Coronary artery (tissue), 2 donors: ENCODE data around the gene CEMP1.
A peak's percentile ranks its signal among the peaks of the same experiment; 100 is the strongest.
"Not testable (repeated sequence)": the region's sequence is repeated elsewhere in the genome, so short reads cannot be mapped to it uniquely, and the experiment has no call there.

Experiments
- DNase-seq: peaks from one replicate; pipeline ENCODE4 v3.0.0-alpha.2; 2017; ENCODE audit warnings: low spot score
- H3K27ac ChIP-seq, 2 donors: fragments of 200-600 bp; sonication (generic); one replicate each; pipeline ENCODE4 v1.5.1; 2016 to 2019
- H3K4me3 ChIP-seq: fragments of 200-600 bp; sonication (generic); 2 replicates; pipeline ENCODE4 v1.5.1; 2016; ENCODE audit warnings: mild to moderate bottlenecking, moderate library complexity
- CTCF ChIP-seq: fragments of 200-600 bp; sonication (generic); IDR thresholded peaks from one replicate; pipeline ENCODE4 v1.5.1; 2019; ENCODE audit warnings: antibody characterized with exemption

The CEMP1 gene

GRCh38 chr16:2531371-2531695 is at the start of gene CEMP1:
TSS of gene CEMP1 (minus strand) at chr16:2531408. CDS start at chr16:2531073, 335 bp downstream.
- no peak for DNase-seq
- no peak for TF ChIP-seq CTCF
- peak within 1 kb of the TSS; percentile 88 for H3K4me3 ChIP-seq
- peak within 1 kb of the TSS; percentile 96 to 99 for H3K27ac ChIP-seq

GRCh38 chr16:2580818-2581217 is 49.6 kb upstream of the CEMP1 start:
- DNase-seq, H3K27ac ChIP-seq, H3K4me3 ChIP-seq: not testable (repeated sequence)

GRCh38 chr16:2580143-2580542 is 48.9 kb upstream of the CEMP1 start:
- DNase-seq, H3K4me3 ChIP-seq, H3K27ac ChIP-seq: not testable (repeated sequence)

- H3K27ac ChIP-seq, H3K4me3 ChIP-seq, DNase-seq: not testable (repeated sequence)
These were observed 47.7 kb upstream of the CEMP1 start for GRCh38 chr16:2578905-2579304.

- H3K27ac ChIP-seq, H3K4me3 ChIP-seq: not testable (repeated sequence)
These were observed 45.8 kb upstream of the CEMP1 start for GRCh38 chr16:2577044-2577443.

GRCh38 chr16:2575839-2576238 is 44.6 kb upstream of the CEMP1 start:
- not testable (repeated sequence) for H3K27ac ChIP-seq, H3K4me3 ChIP-seq, DNase-seq

More at GRCh38 chr16:2577044-2577443, 45.8 kb upstream of the CEMP1 start:
- DNase-seq: not testable (repeated sequence)

- not testable (repeated sequence) for H3K27ac ChIP-seq, DNase-seq, H3K4me3 ChIP-seq
These were observed 41.5 kb upstream of the CEMP1 start for GRCh38 chr16:2572704-2573103.

GRCh38 chr16:2568573-2568972 is 37.4 kb upstream of the CEMP1 start:
- not testable (repeated sequence) for DNase-seq, H3K4me3 ChIP-seq, H3K27ac ChIP-seq

GRCh38 chr16:2567506-2567905 is 36.3 kb upstream of the CEMP1 start:
- not testable (repeated sequence) for DNase-seq, H3K27ac ChIP-seq, H3K4me3 ChIP-seq

GRCh38 chr16:2560798-2561133 is 29.6 kb upstream of the CEMP1 start:
- H3K27ac ChIP-seq, H3K4me3 ChIP-seq, DNase-seq: not testable (repeated sequence)
- TF ChIP-seq CTCF: peak; percentile 12

- not testable (repeated sequence) for H3K4me3 ChIP-seq, DNase-seq, H3K27ac ChIP-seq
These were observed 29.1 kb upstream of the CEMP1 start for GRCh38 chr16:2560131-2560797.

GRCh38 chr16:2557150-2557549 is 25.9 kb upstream of the CEMP1 start:
- not testable (repeated sequence) for H3K4me3 ChIP-seq, DNase-seq, H3K27ac ChIP-seq

- DNase-seq, H3K4me3 ChIP-seq: not testable (repeated sequence)
These were observed 23.7 kb upstream of the CEMP1 start for GRCh38 chr16:2554709-2555425.

GRCh38 chr16:2551420-2551889 is 20.2 kb upstream of the CEMP1 start:
- not testable (repeated sequence) for DNase-seq, H3K27ac ChIP-seq, H3K4me3 ChIP-seq

More at GRCh38 chr16:2554709-2555425, 23.7 kb upstream of the CEMP1 start:
- not testable (repeated sequence) for H3K27ac ChIP-seq

GRCh38 chr16:2550283-2550878 is 19.2 kb upstream of the CEMP1 start:
- H3K27ac ChIP-seq, H3K4me3 ChIP-seq, DNase-seq: not testable (repeated sequence)

- not testable (repeated sequence) for DNase-seq, H3K27ac ChIP-seq, H3K4me3 ChIP-seq
These were observed 12.6 kb upstream of the CEMP1 start for GRCh38 chr16:2543771-2544170.

GRCh38 chr16:2541409-2541808 is 10.2 kb upstream of the CEMP1 start:
- H3K4me3 ChIP-seq, DNase-seq, H3K27ac ChIP-seq: not testable (repeated sequence)
